IMR-90 (cell line): Measurements from ENCODE around the gene NQO2. TPM values are rescaled to one million over a fixed set of nuclear protein-coding genes. Genes with fewer than 3 reads are reported as not detected.

Source experiments
- ATAC-seq: fragments of 200-7000 bp; cut with Tn5 transposase; 2 replicates; pipeline ENCODE4 v1.9.1; 2020; ENCODE audit warnings: low read depth, mild to moderate bottlenecking, moderate library complexity
- BruUV-seq: library from RNA; stranded (reverse); fragments of 400-500 nt; replicated peaks from 2 replicates; lab custom pipeline; 2021; lab: Mats Ljungman, UMichigan
- CTCF ChIA-PET: fragments of 300-600 bp; formaldehyde crosslinking; extraction: SDS; loops from one replicate; lab custom pipeline; 2021; ENCODE audit warnings: antibody characterized with exemption; lab: Yijun Ruan, JAX
- POLR2A ChIA-PET: fragments of 300-600 bp; sonication (Branson Sonifier 250); formaldehyde crosslinking; loops from one replicate; lab custom pipeline; 2022; ENCODE audit warnings: antibody characterized with exemption; ENCODE audit not compliant: unreplicated experiment; lab: Charles Lee
- DNase-seq: peaks from one replicate; pipeline ENCODE4 v3.0.0; 2013
- H2AFZ ChIP-seq: replicated peaks from 2 replicates; pipeline ENCODE3; 2013; ENCODE audit warnings: low read length, mild to moderate bottlenecking; ENCODE audit not compliant: poor library complexity
- H2AK5ac ChIP-seq: 2 replicates; pipeline ENCODE4 v1.6.1; 2013; ENCODE audit warnings: low read depth, low read length, inconsistent platforms
- H2AK9ac ChIP-seq: replicated peaks from 2 replicates; pipeline ENCODE3; 2013; ENCODE audit warnings: mild to moderate bottlenecking, low read depth, low read length, moderate library complexity; ENCODE audit not compliant: poor library complexity
- H2BK120ac ChIP-seq: 2 replicates; pipeline ENCODE4 v1.6.1; 2013; ENCODE audit warnings: low read depth, low read length, inconsistent platforms
- H2BK15ac ChIP-seq: 3 replicates; pipeline ENCODE4 v1.6.1; 2013; ENCODE audit warnings: low read depth, low read length, inconsistent platforms
- H2BK20ac ChIP-seq: 2 replicates; pipeline ENCODE4 v1.6.1; 2013; ENCODE audit warnings: low read depth, mild to moderate bottlenecking, inconsistent platforms, low read length, moderate library complexity
- H2BK5ac ChIP-seq: 2 replicates; pipeline ENCODE4 v1.6.1; 2013; ENCODE audit warnings: mild to moderate bottlenecking, low read depth, low read length, inconsistent platforms; ENCODE audit not compliant: poor library complexity, severe bottlenecking
- H3K14ac ChIP-seq: replicated peaks from 2 replicates; pipeline ENCODE4 v1.6.1; 2013; ENCODE audit warnings: low read depth, low read length, inconsistent platforms
- H3K18ac ChIP-seq: 2 replicates; pipeline ENCODE4 v1.6.1; 2013; ENCODE audit warnings: low read depth, low read length, control low read depth
- H3K23ac ChIP-seq: 2 replicates; pipeline ENCODE4 v1.6.1; 2013; ENCODE audit warnings: low read depth, low read length, inconsistent platforms
- H3K27ac ChIP-seq: 2 replicates; pipeline ENCODE4 v1.5.1; 2013; ENCODE audit warnings: mild to moderate bottlenecking, control low read depth, low read length; ENCODE audit not compliant: insufficient read depth
- H3K27me3 ChIP-seq: 2 replicates; pipeline ENCODE4 v1.6.1; 2013; ENCODE audit warnings: low read length; ENCODE audit not compliant: control insufficient read depth, insufficient read depth
- H3K36me3 ChIP-seq: 2 replicates; pipeline ENCODE4 v1.6.1; 2013; ENCODE audit warnings: low read length, mixed read lengths; ENCODE audit not compliant: control insufficient read depth, insufficient read depth
- H3K4ac ChIP-seq: 2 replicates; pipeline ENCODE4 v1.6.1; 2013; ENCODE audit warnings: low read depth, low read length, inconsistent platforms
- H3K4me1 ChIP-seq: 2 replicates; pipeline ENCODE4 v1.6.1; 2013; ENCODE audit warnings: low read length, mixed read lengths; ENCODE audit not compliant: control insufficient read depth, insufficient read depth
- H3K4me2 ChIP-seq: 2 replicates; pipeline ENCODE4 v1.6.1; 2013; ENCODE audit warnings: low read depth, mild to moderate bottlenecking, control low read depth, low read length, moderate library complexity
- H3K4me3 ChIP-seq: 2 replicates; pipeline ENCODE4 v1.5.1; 2013; ENCODE audit warnings: low read depth, mild to moderate bottlenecking, control low read depth, low read length, moderate library complexity; ENCODE audit not compliant: insufficient read depth
- H3K56ac ChIP-seq: 2 replicates; pipeline ENCODE4 v1.6.1; 2013; ENCODE audit warnings: low read length, inconsistent platforms; ENCODE audit not compliant: insufficient read depth; ENCODE audit errors: extremely low read depth
- H3K79me1 ChIP-seq, 2 experiments: 2 replicates each; pipeline ENCODE4 v1.6.1; 2013; ENCODE audit warnings: low read length in 2 of 2, inconsistent platforms in 1 of 2, low read depth in 1 of 2
- H3K9ac ChIP-seq: 2 replicates; pipeline ENCODE4 v1.6.1; 2013; ENCODE audit warnings: low read depth, low read length, control low read depth
- H3K9me1 ChIP-seq: 2 replicates; pipeline ENCODE4 v1.6.1; 2013; ENCODE audit warnings: low read length, inconsistent platforms; ENCODE audit not compliant: insufficient read depth
- H3K9me3 ChIP-seq: 2 replicates; pipeline ENCODE4 v1.6.1; 2013; ENCODE audit warnings: low read length; ENCODE audit not compliant: control insufficient read depth, insufficient read depth
- H4K20me1 ChIP-seq: 2 replicates; pipeline ENCODE4 v1.6.1; 2013; ENCODE audit warnings: low read length, inconsistent platforms; ENCODE audit not compliant: insufficient read depth
- H4K5ac ChIP-seq: 2 replicates; pipeline ENCODE4 v1.6.1; 2013; ENCODE audit warnings: mild to moderate bottlenecking, low read depth, low read length, control low read depth
- H4K8ac ChIP-seq, 2 experiments: 2 replicates each; pipeline ENCODE4 v1.6.1; 2013; ENCODE audit warnings: low read depth in 2 of 2, low read length in 2 of 2, control low read depth in 1 of 2, inconsistent platforms in 1 of 2
- H4K91ac ChIP-seq: 2 replicates; pipeline ENCODE4 v1.6.1; 2013; ENCODE audit warnings: low read depth, low read length, inconsistent platforms; ENCODE audit not compliant: insufficient read depth
- BHLHE40 ChIP-seq: fragments of 150-350 bp; IDR thresholded peaks from 2 replicates; pipeline ENCODE4 v1.6.1; 2016; ENCODE audit warnings: mild to moderate bottlenecking, low read depth, low read length
- CEBPB ChIP-seq: IDR thresholded peaks from 2 replicates; pipeline ENCODE4 v1.6.1; 2012; ENCODE audit warnings: low read depth, low read length, improper control_type of control experiment
- CHD1 ChIP-seq: IDR thresholded peaks from 2 replicates; pipeline ENCODE4 v1.6.1; 2012; ENCODE audit warnings: low read depth, low read length, improper control_type of control experiment
- FOS ChIP-seq: fragments of 150-350 bp; IDR thresholded peaks from 2 replicates; pipeline ENCODE4 v1.6.1; 2016; ENCODE audit warnings: low read depth, low read length
- MAFK ChIP-seq: IDR thresholded peaks from 2 replicates; pipeline ENCODE4 v1.6.1; 2012; ENCODE audit warnings: low read depth, low read length, improper control_type of control experiment
- MAZ ChIP-seq: IDR thresholded peaks from 2 replicates; pipeline ENCODE4 v1.6.1; 2012; ENCODE audit warnings: low read depth, mild to moderate bottlenecking, low read length, improper control_type of control experiment, moderate library complexity, borderline replicate concordance
- MXI1 ChIP-seq: IDR thresholded peaks from 2 replicates; pipeline ENCODE4 v1.6.1; 2012; ENCODE audit warnings: low read depth, mild to moderate bottlenecking, low read length, moderate library complexity, borderline replicate concordance
- NFE2L2 ChIP-seq: fragments of 150-350 bp; IDR thresholded peaks from 2 replicates; pipeline ENCODE4 v1.6.1; 2016; ENCODE audit warnings: low read depth, mild to moderate bottlenecking, low read length
- POLR2A ChIP-seq: IDR thresholded peaks from 2 replicates; pipeline ENCODE4 v1.6.1; 2012; ENCODE audit warnings: mild to moderate bottlenecking, low read depth, low read length
- RAD21 ChIP-seq: IDR thresholded peaks from 2 replicates; pipeline ENCODE4 v1.6.1; 2012; ENCODE audit warnings: low read length, improper control_type of control experiment
- RFX5 ChIP-seq: IDR thresholded peaks from 2 replicates; pipeline ENCODE4 v1.8.0; 2012; ENCODE audit warnings: low read depth, mild to moderate bottlenecking, low read length, moderate library complexity
- SMC3 ChIP-seq: fragments of 150-350 bp; IDR thresholded peaks from 2 replicates; pipeline ENCODE4 v1.6.1; 2016; ENCODE audit warnings: low read depth, mild to moderate bottlenecking, antibody characterized with exemption, low read length, moderate library complexity
- WGBS, 2 experiments: methylation state at CpG; one replicate each; pipeline versions ENCODE4 v1.1.5 to v1.1.7; 2013; ENCODE audit warnings: missing lambda C conversion rate in 2 of 2; ENCODE audit not compliant: insufficient read length in 1 of 2; ENCODE audit errors: extremely low coverage in 2 of 2; 5-methylcytosine and 5-hydroxymethylcytosine counted together
- dilution Hi-C: fragments of 300-500 bp; cut with HindIII; formaldehyde crosslinking; loops from one replicate; pipeline ENCODE4 v1.14.3; 2018; ENCODE audit warnings: low sequenced_read_pairs; ENCODE audit not compliant: unreplicated experiment
- in situ Hi-C: fragments of 300-500 bp; cut with MboI; formaldehyde crosslinking; loops from 3 replicates; pipeline ENCODE4 v1.14.3; 2019; ENCODE audit warnings: low sequenced_read_pairs, inconsistent platforms, mixed read lengths
- intact Hi-C: fragments of 100-400 bp; cut with micrococcal nuclease; formaldehyde crosslinking; loops from 2 replicates; pipeline ENCODE4 v1.10.0; 2022
- polyA plus RNA-seq, 3 experiments: library from polyadenylated mRNA; depleted of rRNA; stranded (reverse); fragments of >200 nt; gene quantifications; 2 replicates each; pipeline ENCODE4 v1.2.3, GENCODE V29; 2012; ENCODE audit warnings: low replicate concordance in 1 of 3
- total RNA-seq: library from RNA; depleted of rRNA; stranded (reverse); fragments of >200 nt; gene quantifications from 2 replicates; pipeline ENCODE4 v1.2.3, GENCODE V29; 2012
- TF ChIP-seq, protein P1 (sequence below): fragments of 150-350 bp; IDR thresholded peaks from 2 replicates; pipeline ENCODE4 v1.6.1; 2017; ENCODE audit warnings: mild to moderate bottlenecking, antibody characterized with exemption, low read length, low read depth
- TF ChIP-seq, protein P2 (sequence below): fragments of 150-350 bp; IDR thresholded peaks from 2 replicates; pipeline ENCODE4 v1.6.1; 2016; ENCODE audit warnings: low read depth, mild to moderate bottlenecking, low read length, moderate library complexity, borderline replicate concordance
- TF ChIP-seq, protein P3 (sequence below): conservative IDR thresholded peaks from 2 replicates; pipeline ENCODE4 v1.5.1; 2012; ENCODE audit warnings: mild to moderate bottlenecking, low read depth, low read length, improper control_type of control experiment

The NQO2 gene
- total and polyA plus RNA-seq, 2 of the 4 experiments (the other 2 are of a cell fraction): 42.5 to 72.1 TPM

- DNase-seq (peak; percentile 38), ATAC-seq (peak; percentile 44)
- dilution Hi-C loops: no loop called here
- TF ChIP-seq CHD1 (no peak), RFX5 (no peak), RAD21 (no peak), CEBPB (no peak), POLR2A (no peak), MXI1 (no peak), FOS (no peak), BHLHE40 (no peak), SMC3 (no peak), MAZ (no peak), MAFK (no peak), NFE2L2 (no peak)
- TF ChIP-seq, protein P1, sequence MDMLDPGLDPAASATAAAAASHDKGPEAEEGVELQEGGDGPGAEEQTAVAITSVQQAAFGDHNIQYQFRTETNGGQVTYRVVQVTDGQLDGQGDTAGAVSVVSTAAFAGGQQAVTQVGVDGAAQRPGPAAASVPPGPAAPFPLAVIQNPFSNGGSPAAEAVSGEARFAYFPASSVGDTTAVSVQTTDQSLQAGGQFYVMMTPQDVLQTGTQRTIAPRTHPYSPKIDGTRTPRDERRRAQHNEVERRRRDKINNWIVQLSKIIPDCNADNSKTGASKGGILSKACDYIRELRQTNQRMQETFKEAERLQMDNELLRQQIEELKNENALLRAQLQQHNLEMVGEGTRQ: no peak
- TF ChIP-seq, protein P2, sequence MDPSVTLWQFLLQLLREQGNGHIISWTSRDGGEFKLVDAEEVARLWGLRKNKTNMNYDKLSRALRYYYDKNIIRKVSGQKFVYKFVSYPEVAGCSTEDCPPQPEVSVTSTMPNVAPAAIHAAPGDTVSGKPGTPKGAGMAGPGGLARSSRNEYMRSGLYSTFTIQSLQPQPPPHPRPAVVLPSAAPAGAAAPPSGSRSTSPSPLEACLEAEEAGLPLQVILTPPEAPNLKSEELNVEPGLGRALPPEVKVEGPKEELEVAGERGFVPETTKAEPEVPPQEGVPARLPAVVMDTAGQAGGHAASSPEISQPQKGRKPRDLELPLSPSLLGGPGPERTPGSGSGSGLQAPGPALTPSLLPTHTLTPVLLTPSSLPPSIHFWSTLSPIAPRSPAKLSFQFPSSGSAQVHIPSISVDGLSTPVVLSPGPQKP: no peak
- TF ChIP-seq, protein P3, sequence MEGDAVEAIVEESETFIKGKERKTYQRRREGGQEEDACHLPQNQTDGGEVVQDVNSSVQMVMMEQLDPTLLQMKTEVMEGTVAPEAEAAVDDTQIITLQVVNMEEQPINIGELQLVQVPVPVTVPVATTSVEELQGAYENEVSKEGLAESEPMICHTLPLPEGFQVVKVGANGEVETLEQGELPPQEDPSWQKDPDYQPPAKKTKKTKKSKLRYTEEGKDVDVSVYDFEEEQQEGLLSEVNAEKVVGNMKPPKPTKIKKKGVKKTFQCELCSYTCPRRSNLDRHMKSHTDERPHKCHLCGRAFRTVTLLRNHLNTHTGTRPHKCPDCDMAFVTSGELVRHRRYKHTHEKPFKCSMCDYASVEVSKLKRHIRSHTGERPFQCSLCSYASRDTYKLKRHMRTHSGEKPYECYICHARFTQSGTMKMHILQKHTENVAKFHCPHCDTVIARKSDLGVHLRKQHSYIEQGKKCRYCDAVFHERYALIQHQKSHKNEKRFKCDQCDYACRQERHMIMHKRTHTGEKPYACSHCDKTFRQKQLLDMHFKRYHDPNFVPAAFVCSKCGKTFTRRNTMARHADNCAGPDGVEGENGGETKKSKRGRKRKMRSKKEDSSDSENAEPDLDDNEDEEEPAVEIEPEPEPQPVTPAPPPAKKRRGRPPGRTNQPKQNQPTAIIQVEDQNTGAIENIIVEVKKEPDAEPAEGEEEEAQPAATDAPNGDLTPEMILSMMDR: no peak
These were observed 38.8 kb upstream of the NQO2 start for GRCh38 chr6:2960935-2961334.

More at GRCh38 chr6:2960935-2961334, 38.8 kb upstream of the NQO2 start:
- Histone ChIP-seq H3K27ac (peak overlapping the region; percentile 39), H2BK20ac (0 out of 2 replicates have a peak overlapping the region, but pooled peaks have one; percentile 14), H2AK5ac (peak overlapping the region; percentile 73), H3K9me3 (no peaks in the 10 kb centered on the region), H3K4me3 (no peak overlapping the region), H3K56ac (0 out of 2 replicates have a peak overlapping the region, but pooled peaks have one; percentile 15), H3K4me2 (peak overlapping the region; percentile 27; the same call in 1 of the 2 replicates), H3K4me1 (peaks cover 16% of the 10 kb centered on the region), H3K4ac (peak overlapping the region; percentile 42), H2BK120ac (peak overlapping the region; percentile 9; the same call in 1 of the 2 replicates), H4K20me1 (peaks cover 11% of the 10 kb centered on the region; the same call in 1 of the 2 replicates), H2AK9ac (peak overlapping the region; percentile 19), H3K14ac (peak overlapping the region; percentile 22), H3K27me3 (no peaks in the 10 kb centered on the region), H3K23ac (peak overlapping the region; percentile 6; the same call in 1 of the 2 replicates), H3K79me1 (peaks cover 54 to 81% of the 10 kb centered on the region in 2 experiments), H2BK5ac (peak overlapping the region; percentile 47), H2AFZ (peak overlapping the region; percentile 18), H3K36me3 (peaks cover 16% of the 10 kb centered on the region; the same call in 1 of the 2 replicates), H3K9me1 (peaks cover 31% of the 10 kb centered on the region), H4K91ac (0 out of 2 replicates have a peak overlapping the region, but pooled peaks have one; percentile 9), H4K8ac (peak overlapping the region; percentile 26 to 37; a peak in 3 of 4 replicates), H3K9ac (0 out of 2 replicates have a peak overlapping the region, but pooled peaks have one; percentile 8), H2BK15ac (no peak overlapping the region), H4K5ac (no peak overlapping the region), H3K18ac (no peak overlapping the region)
- in situ Hi-C loops (no loop called here), intact Hi-C loops (loop anchor here (1.0 kb wide), 1 partner anchor 10 kb away; the partner anchor contains the start of gene SERPINB6)
- no CpG with 5 or more reads among the region's 4 CpGs for WGBS, 2 experiments
- no TSS peak for BruUV-seq
- CTCF ChIA-PET: interaction anchor here (0.6 kb wide), 1 partner anchor 192 kb away, joined by 3 read pairs; no protein-coding TSS in a partner anchor
- POLR2A ChIA-PET: no interaction called here
